SK-N-SH (cell line): ENCODE data around the gene OR5L1. TPM values are rescaled to one million over a fixed set of nuclear protein-coding genes. Genes with fewer than 3 reads are reported as not detected.

ENCODE experiments used
- CTCF ChIA-PET: fragments of 300-600, 350-600 bp; formaldehyde crosslinking; extraction: SDS; loops from one replicate; lab custom pipeline; 2021; lab: Yijun Ruan, JAX
- POLR2A ChIA-PET: fragments of 350-600 bp; sonication (Branson Sonifier 250); formaldehyde crosslinking; extraction: SDS; loops from one replicate; lab custom pipeline; 2020; ENCODE audit warnings: antibody characterized with exemption, inconsistent platforms; lab: Yijun Ruan, JAX
- DNase-seq: peaks from one replicate; pipeline ENCODE4 v3.0.0; 2012
- H2AFZ ChIP-seq: fragments of 200-600 bp; sonication (generic); 2 replicates; pipeline ENCODE4 v1.8.1; 2016; ENCODE audit warnings: antibody characterized with exemption, mild to moderate bottlenecking, low read depth
- H3F3A ChIP-seq: fragments of 200-600 bp; sonication (generic); replicated peaks from 2 replicates; pipeline ENCODE3; 2016; ENCODE audit warnings: antibody characterized with exemption, mild to moderate bottlenecking; ENCODE audit not compliant: insufficient read depth
- H3K27ac ChIP-seq, 2 experiments: fragments of 200-500 bp in 1 of 2; fragments of 200-600 bp in 1 of 2; sonication (Bioruptor generic) in 1 of 2; sonication (generic), shearing (Covaris generic) in 1 of 2; 2 replicates each; pipeline versions ENCODE4 v1.5.1 to v1.6.1; 2014 to 2016; ENCODE audit warnings: low read depth in 2 of 2, inconsistent platforms in 1 of 2, low read length in 1 of 2, mild to moderate bottlenecking in 1 of 2, mixed read lengths in 1 of 2
- H3K27me3 ChIP-seq: fragments of 200-600 bp; sonication (generic), shearing (Covaris generic); 2 replicates; pipeline ENCODE4 v1.6.1; 2016; ENCODE audit warnings: mixed run types; ENCODE audit not compliant: insufficient read depth
- H3K36me3 ChIP-seq, 2 experiments: fragments of 200-500 bp in 1 of 2; fragments of 200-600 bp in 1 of 2; sonication (Bioruptor generic) in 1 of 2; sonication (generic) in 1 of 2; replicated peaks in 1 of 2; 2 replicates each; pipeline versions ENCODE3 to v1.5.1; 2014 to 2016; ENCODE audit warnings: low read length in 1 of 2, mild to moderate bottlenecking in 1 of 2; ENCODE audit not compliant: insufficient read depth in 2 of 2, control insufficient read depth in 1 of 2
- H3K4me1 ChIP-seq, 2 experiments: fragments of 200-500 bp in 1 of 2; fragments of 200-600 bp in 1 of 2; sonication (Bioruptor generic) in 1 of 2; sonication (generic), shearing (Covaris generic) in 1 of 2; 2 replicates each; pipeline versions ENCODE4 v1.5.1 to v1.6.1; 2014 to 2016; ENCODE audit warnings: low read depth in 1 of 2, low read length in 1 of 2, mixed run types in 1 of 2; ENCODE audit not compliant: insufficient read depth in 2 of 2, control insufficient read depth in 1 of 2
- H3K4me2 ChIP-seq: fragments of 200-600 bp; sonication (generic), shearing (Covaris generic); 2 replicates; pipeline ENCODE4 v1.6.1; 2017; ENCODE audit warnings: mixed run types
- H3K4me3 ChIP-seq, 2 experiments: fragments of 200-500 bp in 1 of 2; fragments of 200-600 bp in 1 of 2; sonication (Bioruptor generic) in 1 of 2; sonication (generic), shearing (Covaris generic) in 1 of 2; 2 replicates each; pipeline versions ENCODE4 v1.5.1 to v1.8.1; 2014 to 2016; ENCODE audit warnings: low read depth in 2 of 2, inconsistent platforms in 1 of 2, low read length in 1 of 2, mild to moderate bottlenecking in 1 of 2, mixed read lengths in 1 of 2, moderate library complexity in 1 of 2
- H3K79me2 ChIP-seq: fragments of 200-600 bp; sonication (generic); 2 replicates; pipeline ENCODE4 v1.8.1; 2017; ENCODE audit warnings: mild to moderate bottlenecking; ENCODE audit not compliant: insufficient read depth
- H3K9ac ChIP-seq: fragments of 200-600 bp; sonication (generic); 2 replicates; pipeline ENCODE4 v1.6.1; 2017; ENCODE audit warnings: mixed run types
- H3K9me2 ChIP-seq: fragments of 200-600 bp; sonication (generic); 2 replicates; pipeline ENCODE4 v1.6.1; 2017; ENCODE audit warnings: mixed run types
- H3K9me3 ChIP-seq: fragments of 200-600 bp; sonication (generic); 2 replicates; pipeline ENCODE4 v1.6.1; 2017; ENCODE audit warnings: mixed run types, mild to moderate bottlenecking, moderate library complexity
- H4K20me1 ChIP-seq: fragments of 200-600 bp; sonication (generic); 2 replicates; pipeline ENCODE4 v1.6.1; 2017; ENCODE audit warnings: mild to moderate bottlenecking, mixed run types; ENCODE audit not compliant: insufficient read depth
- CHD2 ChIP-seq: fragments of 150-350 bp; IDR thresholded peaks from 2 replicates; pipeline ENCODE4 v1.6.1; 2018; ENCODE audit warnings: low read length; ENCODE audit not compliant: partially characterized antibody
- ELF1 ChIP-seq: IDR thresholded peaks from 2 replicates; pipeline ENCODE4 v1.4.0; 2012
- EZH2phosphoT487 ChIP-seq: fragments of 200-600 bp; sonication (generic); IDR thresholded peaks from 2 replicates; pipeline ENCODE4 v1.6.1; 2017; ENCODE audit warnings: low read depth, mixed run types, mild to moderate bottlenecking, antibody characterized with exemption, moderate library complexity, borderline replicate concordance
- GABPA ChIP-seq: IDR thresholded peaks from 2 replicates; pipeline ENCODE4 v1.4.0; 2012; ENCODE audit warnings: low read depth, mild to moderate bottlenecking
- MEF2A ChIP-seq: IDR thresholded peaks from 2 replicates; pipeline ENCODE4 v1.4.0; 2012; ENCODE audit warnings: low read depth, borderline replicate concordance
- MXI1 ChIP-seq: IDR thresholded peaks from 2 replicates; pipeline ENCODE4 v1.6.1; 2012; ENCODE audit warnings: mild to moderate bottlenecking, low read depth, low read length, improper control_type of control experiment
- NFIC ChIP-seq: IDR thresholded peaks from 2 replicates; pipeline ENCODE4 v1.4.0; 2012; ENCODE audit warnings: borderline replicate concordance
- NRF1 ChIP-seq: IDR thresholded peaks from 2 replicates; pipeline ENCODE4 v1.6.1; 2012; ENCODE audit warnings: low read depth, mild to moderate bottlenecking, low read length
- POLR2AphosphoS5 ChIP-seq: IDR thresholded peaks from 2 replicates; pipeline ENCODE4 v1.6.1; 2012; ENCODE audit warnings: low read depth, low read length
- TAF1 ChIP-seq: IDR thresholded peaks from 2 replicates; pipeline ENCODE4 v1.6.1; 2012; ENCODE audit warnings: low read depth, mild to moderate bottlenecking, low read length, moderate library complexity, borderline replicate concordance
- TEAD4 ChIP-seq: IDR thresholded peaks from 2 replicates; pipeline ENCODE4 v1.4.0; 2012; ENCODE audit warnings: mild to moderate bottlenecking, borderline replicate concordance; ENCODE audit not compliant: insufficient read depth
- YY1 ChIP-seq: IDR thresholded peaks from 2 replicates; pipeline ENCODE4 v1.4.0; 2012; ENCODE audit warnings: low read depth, mild to moderate bottlenecking
- polyA plus RNA-seq, 3 experiments: library from polyadenylated mRNA; depleted of rRNA; stranded (reverse); fragments of >200 nt; gene quantifications; 2 replicates each; pipeline ENCODE4 v1.2.3, GENCODE V29; 2012
- TF ChIP-seq, protein P1 (sequence below): fragments of 150-350 bp; IDR thresholded peaks from 2 replicates; pipeline ENCODE4 v1.6.1; 2016; ENCODE audit warnings: mild to moderate bottlenecking, low read depth, low read length
- TF ChIP-seq, protein P2 (sequence below): fragments of 200-600 bp; sonication (generic); IDR thresholded peaks from 2 replicates; pipeline ENCODE4 v1.6.1; 2017; ENCODE audit warnings: antibody characterized with exemption, mild to moderate bottlenecking, moderate library complexity
- TF ChIP-seq, protein P3 (sequence below): IDR thresholded peaks from 2 replicates; pipeline ENCODE4 v1.4.0; 2012; ENCODE audit warnings: low read depth, borderline replicate concordance
- TF ChIP-seq, protein P4 (sequence below): IDR thresholded peaks from 2 replicates; pipeline ENCODE4 v1.4.0; 2012; ENCODE audit warnings: low read depth, borderline replicate concordance

Gene OR5L1
- polyA plus RNA-seq, 1 of the 3 experiments (the other 2 are of a cell fraction), result not detected

GRCh38 chr11:55826919-55827318, 15.8 kb downstream of the OR5L1 start, which contains the start of gene OR5L2:
Gene OR5L2, plus strand, starts transcription at chr11:55827219. Its CDS starts 0 bp downstream, at chr11:55827219.
- Histone ChIP-seq H3K27me3 (no peaks in the 10 kb centered on the region), H3K27ac (no peak within 1 kb of the TSS), H3K4me1 (no peaks in the 10 kb centered on the region), H3K4me3 (no peak within 1 kb of the TSS), H2AFZ (no peak within 1 kb of the TSS), H4K20me1 (no peaks in the 10 kb centered on the region), H3F3A (no peaks in the 10 kb centered on the region), H3K9me2 (no peaks in the 10 kb centered on the region), H3K4me2 (no peak within 1 kb of the TSS), H3K36me3 (no peaks in the 10 kb centered on the region), H3K9me3 (no peaks in the 10 kb centered on the region), H3K9ac (no peak within 1 kb of the TSS), H3K79me2 (no peaks in the 10 kb centered on the region)
- no peak for TF ChIP-seq POLR2AphosphoS5
- no peak for TF ChIP-seq TEAD4
- TF ChIP-seq NRF1, result no peak
- TF ChIP-seq MEF2A, result no peak
- TF ChIP-seq, protein P1, sequence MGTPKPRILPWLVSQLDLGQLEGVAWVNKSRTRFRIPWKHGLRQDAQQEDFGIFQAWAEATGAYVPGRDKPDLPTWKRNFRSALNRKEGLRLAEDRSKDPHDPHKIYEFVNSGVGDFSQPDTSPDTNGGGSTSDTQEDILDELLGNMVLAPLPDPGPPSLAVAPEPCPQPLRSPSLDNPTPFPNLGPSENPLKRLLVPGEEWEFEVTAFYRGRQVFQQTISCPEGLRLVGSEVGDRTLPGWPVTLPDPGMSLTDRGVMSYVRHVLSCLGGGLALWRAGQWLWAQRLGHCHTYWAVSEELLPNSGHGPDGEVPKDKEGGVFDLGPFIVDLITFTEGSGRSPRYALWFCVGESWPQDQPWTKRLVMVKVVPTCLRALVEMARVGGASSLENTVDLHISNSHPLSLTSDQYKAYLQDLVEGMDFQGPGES, result no peak
- TF ChIP-seq GABPA, result no peak
- TF ChIP-seq, protein P2, sequence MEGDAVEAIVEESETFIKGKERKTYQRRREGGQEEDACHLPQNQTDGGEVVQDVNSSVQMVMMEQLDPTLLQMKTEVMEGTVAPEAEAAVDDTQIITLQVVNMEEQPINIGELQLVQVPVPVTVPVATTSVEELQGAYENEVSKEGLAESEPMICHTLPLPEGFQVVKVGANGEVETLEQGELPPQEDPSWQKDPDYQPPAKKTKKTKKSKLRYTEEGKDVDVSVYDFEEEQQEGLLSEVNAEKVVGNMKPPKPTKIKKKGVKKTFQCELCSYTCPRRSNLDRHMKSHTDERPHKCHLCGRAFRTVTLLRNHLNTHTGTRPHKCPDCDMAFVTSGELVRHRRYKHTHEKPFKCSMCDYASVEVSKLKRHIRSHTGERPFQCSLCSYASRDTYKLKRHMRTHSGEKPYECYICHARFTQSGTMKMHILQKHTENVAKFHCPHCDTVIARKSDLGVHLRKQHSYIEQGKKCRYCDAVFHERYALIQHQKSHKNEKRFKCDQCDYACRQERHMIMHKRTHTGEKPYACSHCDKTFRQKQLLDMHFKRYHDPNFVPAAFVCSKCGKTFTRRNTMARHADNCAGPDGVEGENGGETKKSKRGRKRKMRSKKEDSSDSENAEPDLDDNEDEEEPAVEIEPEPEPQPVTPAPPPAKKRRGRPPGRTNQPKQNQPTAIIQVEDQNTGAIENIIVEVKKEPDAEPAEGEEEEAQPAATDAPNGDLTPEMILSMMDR, result no peak
- TF ChIP-seq, protein P3, sequence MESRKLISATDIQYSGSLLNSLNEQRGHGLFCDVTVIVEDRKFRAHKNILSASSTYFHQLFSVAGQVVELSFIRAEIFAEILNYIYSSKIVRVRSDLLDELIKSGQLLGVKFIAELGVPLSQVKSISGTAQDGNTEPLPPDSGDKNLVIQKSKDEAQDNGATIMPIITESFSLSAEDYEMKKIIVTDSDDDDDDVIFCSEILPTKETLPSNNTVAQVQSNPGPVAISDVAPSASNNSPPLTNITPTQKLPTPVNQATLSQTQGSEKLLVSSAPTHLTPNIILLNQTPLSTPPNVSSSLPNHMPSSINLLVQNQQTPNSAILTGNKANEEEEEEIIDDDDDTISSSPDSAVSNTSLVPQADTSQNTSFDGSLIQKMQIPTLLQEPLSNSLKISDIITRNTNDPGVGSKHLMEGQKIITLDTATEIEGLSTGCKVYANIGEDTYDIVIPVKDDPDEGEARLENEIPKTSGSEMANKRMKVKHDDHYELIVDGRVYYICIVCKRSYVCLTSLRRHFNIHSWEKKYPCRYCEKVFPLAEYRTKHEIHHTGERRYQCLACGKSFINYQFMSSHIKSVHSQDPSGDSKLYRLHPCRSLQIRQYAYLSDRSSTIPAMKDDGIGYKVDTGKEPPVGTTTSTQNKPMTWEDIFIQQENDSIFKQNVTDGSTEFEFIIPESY, result no peak
- no peak for TF ChIP-seq CHD2
- no peak for TF ChIP-seq EZH2phosphoT487
- TF ChIP-seq NFIC, result no peak
- TF ChIP-seq TAF1, result no peak
- TF ChIP-seq, protein P4, sequence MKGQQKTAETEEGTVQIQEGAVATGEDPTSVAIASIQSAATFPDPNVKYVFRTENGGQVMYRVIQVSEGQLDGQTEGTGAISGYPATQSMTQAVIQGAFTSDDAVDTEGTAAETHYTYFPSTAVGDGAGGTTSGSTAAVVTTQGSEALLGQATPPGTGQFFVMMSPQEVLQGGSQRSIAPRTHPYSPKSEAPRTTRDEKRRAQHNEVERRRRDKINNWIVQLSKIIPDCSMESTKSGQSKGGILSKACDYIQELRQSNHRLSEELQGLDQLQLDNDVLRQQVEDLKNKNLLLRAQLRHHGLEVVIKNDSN, result no peak
- TF ChIP-seq ELF1, result no peak
- no peak for TF ChIP-seq YY1
- no peak for TF ChIP-seq MXI1
- CTCF ChIA-PET, result interaction anchor here (1.0 kb wide), 1 partner anchor 69 kb away, joined by 3 read pairs; no protein-coding TSS in a partner anchor
- POLR2A ChIA-PET, result no interaction called here
- no peak for DNase-seq
